Mesenchymal stem cell (in vitro differentiated cells and primary cell): ENCODE measurements around the gene BRAT1.
"Not testable (repeated sequence)": the region's sequence is repeated elsewhere in the genome, so short reads cannot be mapped to it uniquely, and the experiment has no call there.

Source experiments
- DNase-seq: peaks from one replicate; pipeline ENCODE4 v3.0.0-alpha.2; 2013
- H2AFZ ChIP-seq: one replicate; pipeline ENCODE4 v1.6.1; 2013; ENCODE audit warnings: low read depth, mild to moderate bottlenecking, control low read depth, inconsistent platforms, low read length, moderate library complexity
- H2AK5ac ChIP-seq: 2 replicates; pipeline ENCODE4 v1.6.1; 2013; ENCODE audit warnings: low read length, moderate library complexity, mild to moderate bottlenecking, inconsistent platforms; ENCODE audit not compliant: severe bottlenecking
- H2BK120ac ChIP-seq: one replicate; pipeline ENCODE4 v1.6.1; 2013; ENCODE audit warnings: low read depth, mild to moderate bottlenecking, inconsistent platforms, low read length, moderate library complexity
- H2BK12ac ChIP-seq, 2 experiments: one replicate each; pipeline ENCODE4 v1.6.1; 2013; ENCODE audit warnings: inconsistent platforms in 2 of 2, low read length in 2 of 2, mild to moderate bottlenecking in 2 of 2, moderate library complexity in 2 of 2, control low read depth in 1 of 2
- H2BK15ac ChIP-seq: one replicate; pipeline ENCODE4 v1.6.1; 2013; ENCODE audit warnings: mild to moderate bottlenecking, low read depth, inconsistent platforms; ENCODE audit not compliant: poor library complexity, severe bottlenecking
- H2BK5ac ChIP-seq: 2 replicates; pipeline ENCODE4 v1.6.1; 2013; ENCODE audit warnings: low read depth, mild to moderate bottlenecking, low read length, control low read depth, inconsistent platforms; ENCODE audit not compliant: poor library complexity, severe bottlenecking
- H3K14ac ChIP-seq, 2 experiments: one replicate each; pipeline ENCODE4 v1.6.1; 2013; ENCODE audit warnings: inconsistent platforms in 2 of 2, low read length in 2 of 2, control low read depth in 1 of 2, mild to moderate bottlenecking in 1 of 2, moderate library complexity in 1 of 2
- H3K18ac ChIP-seq, 2 experiments: one replicate each; pipeline ENCODE4 v1.6.1; 2013; ENCODE audit warnings: inconsistent platforms in 2 of 2, low read length in 2 of 2, control low read depth in 1 of 2, low read depth in 1 of 2, mild to moderate bottlenecking in 1 of 2
- H3K23ac ChIP-seq, 2 experiments: one replicate each; pipeline ENCODE4 v1.6.1; 2013; ENCODE audit warnings: inconsistent platforms in 2 of 2, low read length in 2 of 2, mild to moderate bottlenecking in 2 of 2, moderate library complexity in 2 of 2, control low read depth in 1 of 2
- H3K27ac ChIP-seq: 2 replicates; pipeline ENCODE4 v1.5.1; 2013; ENCODE audit warnings: mild to moderate bottlenecking, moderate library complexity, low read length, control low read depth, inconsistent platforms; ENCODE audit not compliant: poor library complexity, severe bottlenecking
- H3K27me3 ChIP-seq, 2 experiments: 2 replicates each; pipeline versions ENCODE4 v1.6.1 to v1.7.0; 2013; ENCODE audit warnings: low read length in 2 of 2, mild to moderate bottlenecking in 2 of 2, moderate library complexity in 2 of 2, control low read depth in 1 of 2, inconsistent platforms in 1 of 2; ENCODE audit not compliant: control insufficient read depth in 1 of 2, insufficient read depth in 1 of 2
- H3K36me3 ChIP-seq, 2 experiments: 2 replicates each; pipeline versions ENCODE4 v1.6.1 to v1.7.0; 2013; ENCODE audit warnings: low read length in 2 of 2, control low read depth in 1 of 2, inconsistent platforms in 1 of 2, low read depth in 1 of 2, mild to moderate bottlenecking in 1 of 2; ENCODE audit not compliant: insufficient read depth in 2 of 2, control insufficient read depth in 1 of 2
- H3K4ac ChIP-seq, 2 experiments: one replicate each; pipeline ENCODE4 v1.6.1; 2013; ENCODE audit warnings: inconsistent platforms in 2 of 2, low read length in 2 of 2, mild to moderate bottlenecking in 2 of 2, moderate library complexity in 2 of 2, control low read depth in 1 of 2, low read depth in 1 of 2
- H3K4me1 ChIP-seq: 2 replicates; pipeline ENCODE4 v1.6.1; 2013; ENCODE audit warnings: low read depth, low read length, control low read depth; ENCODE audit not compliant: control insufficient read depth, insufficient read depth
- H3K4me2 ChIP-seq: 2 replicates; pipeline ENCODE4 v1.6.1; 2013; ENCODE audit warnings: low read length, mild to moderate bottlenecking, inconsistent platforms; ENCODE audit not compliant: poor library complexity, severe bottlenecking
- H3K4me3 ChIP-seq, 2 experiments: 2 replicates each; pipeline versions ENCODE4 v1.5.1 to v1.7.0; 2013; ENCODE audit warnings: low read length in 2 of 2, mild to moderate bottlenecking in 2 of 2, control low read depth in 1 of 2, low read depth in 1 of 2; ENCODE audit not compliant: insufficient read depth in 1 of 2
- H3K79me1 ChIP-seq: replicated peaks from 2 replicates; pipeline ENCODE4 v1.6.1; 2013; ENCODE audit warnings: mild to moderate bottlenecking, control low read depth, low read length, inconsistent platforms; ENCODE audit not compliant: poor library complexity, severe bottlenecking
- H3K9ac ChIP-seq: 2 replicates; pipeline ENCODE4 v1.7.0; 2013; ENCODE audit warnings: mild to moderate bottlenecking, low read length, moderate library complexity
- H3K9me3 ChIP-seq: 2 replicates; pipeline ENCODE4 v1.7.0; 2013; ENCODE audit warnings: mild to moderate bottlenecking, low read length; ENCODE audit not compliant: control insufficient read depth
- H4K8ac ChIP-seq: one replicate; pipeline ENCODE4 v1.6.1; 2013; ENCODE audit warnings: inconsistent platforms, mild to moderate bottlenecking, low read length, moderate library complexity
- H4K91ac ChIP-seq: one replicate; pipeline ENCODE4 v1.6.1; 2013; ENCODE audit warnings: mild to moderate bottlenecking, low read length, inconsistent platforms
- WGBS: methylation state at CpG from one replicate; pipeline ENCODE4 v1.1.7; 2013; ENCODE audit warnings: mixed read lengths; 5-methylcytosine and 5-hydroxymethylcytosine counted together

Gene BRAT1

GRCh38 chr7:2593036-2593727 lies 37.9 kb upstream of the BRAT1 start:
- H3K4me1 ChIP-seq: no peaks in the 10 kb centered on the region
- H3K9me3 ChIP-seq: no peaks in the 10 kb centered on the region
- no peak overlapping the region for H2BK15ac ChIP-seq
- H3K9ac ChIP-seq: no peak overlapping the region
- H3K27me3 ChIP-seq: no peaks in the 10 kb centered on the region
- no peak overlapping the region for H2BK5ac ChIP-seq
- no peak overlapping the region for H4K8ac ChIP-seq
- no peak overlapping the region for H2BK12ac ChIP-seq
- no peak overlapping the region for H3K18ac ChIP-seq
- H3K14ac ChIP-seq: no peak overlapping the region
- H2AK5ac ChIP-seq: no peak overlapping the region
- H4K91ac ChIP-seq: no peak overlapping the region
- no peak for DNase-seq
- no peak overlapping the region for H2BK120ac ChIP-seq
- H2AFZ ChIP-seq: no peak overlapping the region
- H3K36me3 ChIP-seq: peaks cover 59 to 65% of the 10 kb centered on the region in 2 experiments
- H3K23ac ChIP-seq: no peak overlapping the region
- WGBS: 95% methylated on average over 37 of the region's 38 CpGs
- H3K27ac ChIP-seq: no peak overlapping the region
- H3K79me1 ChIP-seq: no peaks in the 10 kb centered on the region
- no peak overlapping the region for H3K4me2 ChIP-seq
- no peak overlapping the region for H3K4ac ChIP-seq
- H3K4me3 ChIP-seq: no peak overlapping the region

GRCh38 chr7:2592375-2592865 lies 37.1 kb upstream of the BRAT1 start:
- H2BK5ac ChIP-seq: no peak overlapping the region
- H2BK15ac ChIP-seq: no peak overlapping the region
- no peak overlapping the region for H3K23ac ChIP-seq
- H4K91ac ChIP-seq: no peak overlapping the region
- H3K9me3 ChIP-seq: no peaks in the 10 kb centered on the region
- H3K4ac ChIP-seq: no peak overlapping the region
- 97% methylated on average over 22 of the region's 23 CpGs for WGBS
- H3K18ac ChIP-seq: no peak overlapping the region
- H2BK120ac ChIP-seq: no peak overlapping the region
- no peak overlapping the region for H3K4me2 ChIP-seq
- H3K4me3 ChIP-seq: no peak overlapping the region
- H3K27ac ChIP-seq: no peak overlapping the region
- no peak overlapping the region for H4K8ac ChIP-seq
- DNase-seq: no peak
- H3K79me1 ChIP-seq: no peaks in the 10 kb centered on the region
- no peak overlapping the region for H2AFZ ChIP-seq
- H3K4me1 ChIP-seq: no peaks in the 10 kb centered on the region
- no peak overlapping the region for H3K14ac ChIP-seq
- no peaks in the 10 kb centered on the region for H3K27me3 ChIP-seq
- no peak overlapping the region for H2BK12ac ChIP-seq
- H3K9ac ChIP-seq: no peak overlapping the region
- H3K36me3 ChIP-seq: peaks cover 60 to 69% of the 10 kb centered on the region in 2 experiments
- H2AK5ac ChIP-seq: no peak overlapping the region

GRCh38 chr7:2589941-2590340 lies 34.6 kb upstream of the BRAT1 start:
- 97% methylated on average over 15 of the region's 15 CpGs for WGBS
- not testable (repeated sequence) for H2BK12ac ChIP-seq, H4K91ac ChIP-seq, H3K79me1 ChIP-seq, H3K9ac ChIP-seq, H3K27ac ChIP-seq, H2AFZ ChIP-seq, DNase-seq, H2AK5ac ChIP-seq, H2BK5ac ChIP-seq, H3K4me1 ChIP-seq, H3K27me3 ChIP-seq, H3K18ac ChIP-seq, H3K9me3 ChIP-seq, H4K8ac ChIP-seq, H3K4ac ChIP-seq, H2BK120ac ChIP-seq, H3K23ac ChIP-seq, H2BK15ac ChIP-seq, H3K4me2 ChIP-seq, H3K14ac ChIP-seq, H3K4me3 ChIP-seq
- peaks cover 60 to 72% of the 10 kb centered on the region in 2 experiments for H3K36me3 ChIP-seq

GRCh38 chr7:2589341-2589740 lies 34.0 kb upstream of the BRAT1 start:
- Histone ChIP-seq H3K4me2 (no peak overlapping the region), H4K91ac (no peak overlapping the region), H4K8ac (no peak overlapping the region), H3K36me3 (peaks cover 60 to 70% of the 10 kb centered on the region in 2 experiments), H3K27ac (no peak overlapping the region), H3K27me3 (no peaks in the 10 kb centered on the region), H3K4me1 (peaks cover 2% of the 10 kb centered on the region), H2BK120ac (no peak overlapping the region), H3K9me3 (no peaks in the 10 kb centered on the region), H2BK12ac (no peak overlapping the region), H2BK5ac (no peak overlapping the region), H3K4me3 (no peak overlapping the region), H3K14ac (no peak overlapping the region), H2BK15ac (no peak overlapping the region), H3K9ac (no peak overlapping the region), H3K18ac (no peak overlapping the region), H2AFZ (no peak overlapping the region), H3K79me1 (no peaks in the 10 kb centered on the region), H3K4ac (no peak overlapping the region), H2AK5ac (no peak overlapping the region), H3K23ac (no peak overlapping the region)
- no peak for DNase-seq
- 94% methylated on average over 16 of the region's 16 CpGs for WGBS
